Stomach (tissue), 4 donors: Measurements from ENCODE around the gene ATXN1.

ENCODE experiments used
- EP300 ChIP-seq: sonication (generic); formaldehyde crosslinking; IDR thresholded peaks from one replicate; pipeline ENCODE4 v1.6.1; 2017; ENCODE audit warnings: antibody characterized with exemption
- POLR2A ChIP-seq, 4 donors: fragments of 450-650 bp; IDR thresholded peaks; one replicate each; pipeline ENCODE4 v1.6.1; 2016; ENCODE audit warnings: antibody characterized with exemption in 4 of 4, control low read depth in 2 of 4, mild to moderate bottlenecking in 1 of 4, moderate library complexity in 1 of 4
- TF ChIP-seq, protein P1 (sequence below), 7 experiments: fragments of 450-650 bp in 4 of 7; fragments of 200-600 bp in 3 of 7; sonication (generic) in 3 of 7; IDR thresholded peaks; one replicate each; pipeline ENCODE4 v1.5.1; 2016 to 2019; ENCODE audit warnings: antibody characterized with exemption in 7 of 7, control low read depth in 2 of 7, mild to moderate bottlenecking in 1 of 7

DNA sequence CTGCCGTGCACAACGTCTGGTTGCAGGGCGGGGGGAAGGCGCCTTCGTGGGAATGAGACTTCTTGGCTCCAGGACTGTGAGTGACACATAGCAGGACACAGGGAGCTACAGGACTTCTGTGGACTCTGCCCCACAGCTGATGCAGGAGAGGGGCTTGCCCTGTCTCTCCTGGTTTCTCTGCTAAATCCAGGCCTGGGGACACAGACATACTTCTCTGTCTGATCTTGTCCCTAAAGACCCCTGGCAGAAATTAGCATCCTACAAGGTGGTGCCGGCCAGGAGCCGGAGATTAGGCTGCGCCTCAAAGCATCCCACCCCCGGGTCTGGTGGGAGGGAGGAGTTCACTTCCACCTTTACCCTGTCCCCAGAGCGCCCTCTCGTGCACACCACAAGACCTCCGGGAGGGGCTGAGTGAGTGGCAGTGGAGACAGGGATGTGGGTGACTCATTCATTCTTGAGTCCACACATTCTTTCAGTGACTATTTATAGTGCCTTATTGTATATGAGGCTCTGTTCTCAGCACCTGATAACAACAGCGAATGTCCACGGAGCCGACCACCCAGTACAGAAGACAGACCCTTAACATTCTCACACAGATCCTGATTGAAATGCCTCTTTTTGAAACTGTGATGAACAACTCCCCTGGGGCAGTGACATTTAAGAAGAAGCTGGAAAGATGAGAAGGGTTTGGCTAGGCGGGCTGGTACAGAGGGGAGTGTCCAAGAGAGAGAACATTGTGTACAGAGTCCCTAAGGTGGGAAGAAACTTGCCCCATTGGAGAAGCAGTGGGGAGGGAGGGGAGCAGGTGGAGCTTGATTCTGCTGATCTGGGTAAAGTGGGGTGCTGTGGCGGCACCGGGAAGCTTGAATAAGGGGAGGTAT is 483.9 kb downstream of the ATXN1 start:
- TF ChIP-seq, protein P1, sequence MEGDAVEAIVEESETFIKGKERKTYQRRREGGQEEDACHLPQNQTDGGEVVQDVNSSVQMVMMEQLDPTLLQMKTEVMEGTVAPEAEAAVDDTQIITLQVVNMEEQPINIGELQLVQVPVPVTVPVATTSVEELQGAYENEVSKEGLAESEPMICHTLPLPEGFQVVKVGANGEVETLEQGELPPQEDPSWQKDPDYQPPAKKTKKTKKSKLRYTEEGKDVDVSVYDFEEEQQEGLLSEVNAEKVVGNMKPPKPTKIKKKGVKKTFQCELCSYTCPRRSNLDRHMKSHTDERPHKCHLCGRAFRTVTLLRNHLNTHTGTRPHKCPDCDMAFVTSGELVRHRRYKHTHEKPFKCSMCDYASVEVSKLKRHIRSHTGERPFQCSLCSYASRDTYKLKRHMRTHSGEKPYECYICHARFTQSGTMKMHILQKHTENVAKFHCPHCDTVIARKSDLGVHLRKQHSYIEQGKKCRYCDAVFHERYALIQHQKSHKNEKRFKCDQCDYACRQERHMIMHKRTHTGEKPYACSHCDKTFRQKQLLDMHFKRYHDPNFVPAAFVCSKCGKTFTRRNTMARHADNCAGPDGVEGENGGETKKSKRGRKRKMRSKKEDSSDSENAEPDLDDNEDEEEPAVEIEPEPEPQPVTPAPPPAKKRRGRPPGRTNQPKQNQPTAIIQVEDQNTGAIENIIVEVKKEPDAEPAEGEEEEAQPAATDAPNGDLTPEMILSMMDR (IDR thresholded peaks at IDR 0.05): peak in 2 of 7 experiments; percentile 14 to 32
- TF ChIP-seq POLR2A (IDR thresholded peaks at IDR 0.05) (no peak), EP300 (no peak)
